ENCODE measurements around the gene MYLK4. TPM values are rescaled to one million over a fixed set of nuclear protein-coding genes. Genes with fewer than 3 reads are reported as not detected.

MYLK4 gene
- total and polyA plus RNA-seq, 4 donors, result 1.4 to 3.8 (median 2.5) TPM

GRCh38 chr6:2715737-2716136 is 35.0 kb downstream of the MYLK4 start:
- H3K27me3 ChIP-seq (ENCODE audit: control insufficient read depth, insufficient read depth, low read length), result no peaks in the 10 kb centered on the region
- H3K9me3 ChIP-seq (ENCODE audit: control insufficient read depth, insufficient read depth, low read length), result peaks cover 1% of the 10 kb centered on the region
- no peak overlapping the region for H3K27ac ChIP-seq (ENCODE audit: low read depth, low read length)
- no peaks in the 10 kb centered on the region for H3K4me1 ChIP-seq (ENCODE audit: control insufficient read depth, insufficient read depth, low read length)
- H3K4me3 ChIP-seq (ENCODE audit: low read depth, low read length), result no peak overlapping the region
- DNase-seq (ENCODE audit: low read depth in 4 of 6, low spot score in 6 of 6), result no peak
- no peaks in the 10 kb centered on the region for H3K36me3 ChIP-seq (ENCODE audit: control insufficient read depth, insufficient read depth, low read length)
- WGBS (ENCODE audit: insufficient coverage), result 77% methylated on average over 4 of the region's 5 CpGs

- DNase-seq (ENCODE audit: low read depth in 4 of 6, low spot score in 6 of 6), result peak in 1 of 6 donors; percentile 78
- Histone ChIP-seq H3K4me1 (ENCODE audit: control insufficient read depth, insufficient read depth, low read length) (no peaks in the 10 kb centered on the region), H3K27ac (ENCODE audit: low read depth, low read length) (no peak overlapping the region), H3K9me3 (ENCODE audit: control insufficient read depth, insufficient read depth, low read length) (peaks cover 1% of the 10 kb centered on the region), H3K4me3 (ENCODE audit: low read depth, low read length) (no peak overlapping the region), H3K27me3 (ENCODE audit: control insufficient read depth, insufficient read depth, low read length) (no peaks in the 10 kb centered on the region), H3K36me3 (ENCODE audit: control insufficient read depth, insufficient read depth, low read length) (no peaks in the 10 kb centered on the region)
- 63% methylated on average over 3 of the region's 7 CpGs for WGBS (ENCODE audit: insufficient coverage)
These were observed 36.4 kb downstream of the MYLK4 start for GRCh38 chr6:2714111-2714895.

GRCh38 chr6:2713473-2714110 is 37.1 kb downstream of the MYLK4 start:
- H3K27ac ChIP-seq (ENCODE audit: low read depth, low read length), result no peak overlapping the region
- no peak overlapping the region for H3K4me3 ChIP-seq (ENCODE audit: low read depth, low read length)
- no peaks in the 10 kb centered on the region for H3K27me3 ChIP-seq (ENCODE audit: control insufficient read depth, insufficient read depth, low read length)
- H3K9me3 ChIP-seq (ENCODE audit: control insufficient read depth, insufficient read depth, low read length), result peaks cover 1% of the 10 kb centered on the region
- H3K4me1 ChIP-seq (ENCODE audit: control insufficient read depth, insufficient read depth, low read length), result no peaks in the 10 kb centered on the region
- DNase-seq (ENCODE audit: low read depth in 4 of 6, low spot score in 6 of 6), result no peak
- no peaks in the 10 kb centered on the region for H3K36me3 ChIP-seq (ENCODE audit: control insufficient read depth, insufficient read depth, low read length)
- WGBS (ENCODE audit: insufficient coverage), result 92% methylated on average over 4 of the region's 8 CpGs

- H3K4me3 ChIP-seq (ENCODE audit: low read depth, low read length), result no peak overlapping the region
- 83% methylated on average over 4 of the region's 5 CpGs for WGBS (ENCODE audit: insufficient coverage)
- no peak for DNase-seq (ENCODE audit: low read depth in 4 of 6, low spot score in 6 of 6)
- no peaks in the 10 kb centered on the region for H3K4me1 ChIP-seq (ENCODE audit: control insufficient read depth, insufficient read depth, low read length)
- H3K36me3 ChIP-seq (ENCODE audit: control insufficient read depth, insufficient read depth, low read length), result no peaks in the 10 kb centered on the region
- no peak overlapping the region for H3K27ac ChIP-seq (ENCODE audit: low read depth, low read length)
- no peaks in the 10 kb centered on the region for H3K9me3 ChIP-seq (ENCODE audit: control insufficient read depth, insufficient read depth, low read length)
- no peaks in the 10 kb centered on the region for H3K27me3 ChIP-seq (ENCODE audit: control insufficient read depth, insufficient read depth, low read length)
These were observed 38.6 kb downstream of the MYLK4 start for GRCh38 chr6:2712102-2712501.

GRCh38 chr6:2710412-2710811 is 40.3 kb downstream of the MYLK4 start:
- no peaks in the 10 kb centered on the region for H3K36me3 ChIP-seq (ENCODE audit: control insufficient read depth, insufficient read depth, low read length)
- H3K4me3 ChIP-seq (ENCODE audit: low read depth, low read length), result no peak overlapping the region
- no peak for DNase-seq (ENCODE audit: low read depth in 4 of 6, low spot score in 6 of 6)
- H3K4me1 ChIP-seq (ENCODE audit: control insufficient read depth, insufficient read depth, low read length), result no peaks in the 10 kb centered on the region
- H3K9me3 ChIP-seq (ENCODE audit: control insufficient read depth, insufficient read depth, low read length), result no peaks in the 10 kb centered on the region
- no peak overlapping the region for H3K27ac ChIP-seq (ENCODE audit: low read depth, low read length)
- H3K27me3 ChIP-seq (ENCODE audit: control insufficient read depth, insufficient read depth, low read length), result no peaks in the 10 kb centered on the region

GRCh38 chr6:2708456-2708855 is 42.3 kb downstream of the MYLK4 start:
- Histone ChIP-seq H3K9me3 (ENCODE audit: control insufficient read depth, insufficient read depth, low read length) (no peaks in the 10 kb centered on the region), H3K4me3 (ENCODE audit: low read depth, low read length) (no peak overlapping the region), H3K4me1 (ENCODE audit: control insufficient read depth, insufficient read depth, low read length) (no peaks in the 10 kb centered on the region), H3K27me3 (ENCODE audit: control insufficient read depth, insufficient read depth, low read length) (no peaks in the 10 kb centered on the region), H3K27ac (ENCODE audit: low read depth, low read length) (no peak overlapping the region), H3K36me3 (ENCODE audit: control insufficient read depth, insufficient read depth, low read length) (no peaks in the 10 kb centered on the region)
- no peak for DNase-seq (ENCODE audit: low read depth in 4 of 6, low spot score in 6 of 6)
- WGBS (ENCODE audit: insufficient coverage), result 81% methylated on average over 2 of the region's 5 CpGs

- H3K27me3 ChIP-seq (ENCODE audit: control insufficient read depth, insufficient read depth, low read length), result no peaks in the 10 kb centered on the region
- H3K4me1 ChIP-seq (ENCODE audit: control insufficient read depth, insufficient read depth, low read length), result no peaks in the 10 kb centered on the region
- no peaks in the 10 kb centered on the region for H3K36me3 ChIP-seq (ENCODE audit: control insufficient read depth, insufficient read depth, low read length)
- WGBS (ENCODE audit: insufficient coverage), result 70% methylated on average over 5 of the region's 7 CpGs
- peak in 2 of 6 donors; percentile 72 to 85 for DNase-seq (ENCODE audit: low read depth in 4 of 6, low spot score in 6 of 6)
- H3K27ac ChIP-seq (ENCODE audit: low read depth, low read length), result no peak overlapping the region
- H3K9me3 ChIP-seq (ENCODE audit: control insufficient read depth, insufficient read depth, low read length), result no peaks in the 10 kb centered on the region
- H3K4me3 ChIP-seq (ENCODE audit: low read depth, low read length), result no peak overlapping the region
These were observed 44.2 kb downstream of the MYLK4 start for GRCh38 chr6:2706558-2706957.

- H3K4me1 ChIP-seq (ENCODE audit: control insufficient read depth, insufficient read depth, low read length), result no peaks in the 10 kb centered on the region
- WGBS (ENCODE audit: insufficient coverage), result no CpG with 5 or more reads among the region's 2 CpGs
These were observed 45.5 kb downstream of the MYLK4 start for GRCh38 chr6:2705256-2705655.

GRCh38 chr6:2697291-2697690 is 53.4 kb downstream of the MYLK4 start:
- WGBS (ENCODE audit: insufficient coverage), result 88% methylated on average over 8 of the region's 13 CpGs

More at GRCh38 chr6:2705256-2705655, 45.5 kb downstream of the MYLK4 start:
- H3K4me3 ChIP-seq (ENCODE audit: low read depth, low read length), result no peak overlapping the region
- no peaks in the 10 kb centered on the region for H3K36me3 ChIP-seq (ENCODE audit: control insufficient read depth, insufficient read depth, low read length)
- H3K9me3 ChIP-seq (ENCODE audit: control insufficient read depth, insufficient read depth, low read length), result no peaks in the 10 kb centered on the region
- no peak for DNase-seq (ENCODE audit: low read depth in 4 of 6, low spot score in 6 of 6)
- H3K27ac ChIP-seq (ENCODE audit: low read depth, low read length), result no peak overlapping the region
- no peaks in the 10 kb centered on the region for H3K27me3 ChIP-seq (ENCODE audit: control insufficient read depth, insufficient read depth, low read length)

More at GRCh38 chr6:2697291-2697690, 53.4 kb downstream of the MYLK4 start:
- H3K4me1 ChIP-seq (ENCODE audit: control insufficient read depth, insufficient read depth, low read length), result no peaks in the 10 kb centered on the region
- H3K27ac ChIP-seq (ENCODE audit: low read depth, low read length), result no peak overlapping the region
- no peaks in the 10 kb centered on the region for H3K27me3 ChIP-seq (ENCODE audit: control insufficient read depth, insufficient read depth, low read length)
- no peak for DNase-seq (ENCODE audit: low read depth in 4 of 6, low spot score in 6 of 6)
- H3K4me3 ChIP-seq (ENCODE audit: low read depth, low read length), result no peak overlapping the region
- no peaks in the 10 kb centered on the region for H3K36me3 ChIP-seq (ENCODE audit: control insufficient read depth, insufficient read depth, low read length)
- no peaks in the 10 kb centered on the region for H3K9me3 ChIP-seq (ENCODE audit: control insufficient read depth, insufficient read depth, low read length)
